ENCODE results near the gene FAM111A. TPM values are rescaled to one million over a fixed set of nuclear protein-coding genes. Genes with fewer than 3 reads are reported as not detected.
A peak's percentile ranks its signal among the peaks of the same experiment; 100 is the strongest.

Gene FAM111A
- total RNA-seq, 2 donors from 2014 or later: 11.4 to 34.2 TPM

DNA sequence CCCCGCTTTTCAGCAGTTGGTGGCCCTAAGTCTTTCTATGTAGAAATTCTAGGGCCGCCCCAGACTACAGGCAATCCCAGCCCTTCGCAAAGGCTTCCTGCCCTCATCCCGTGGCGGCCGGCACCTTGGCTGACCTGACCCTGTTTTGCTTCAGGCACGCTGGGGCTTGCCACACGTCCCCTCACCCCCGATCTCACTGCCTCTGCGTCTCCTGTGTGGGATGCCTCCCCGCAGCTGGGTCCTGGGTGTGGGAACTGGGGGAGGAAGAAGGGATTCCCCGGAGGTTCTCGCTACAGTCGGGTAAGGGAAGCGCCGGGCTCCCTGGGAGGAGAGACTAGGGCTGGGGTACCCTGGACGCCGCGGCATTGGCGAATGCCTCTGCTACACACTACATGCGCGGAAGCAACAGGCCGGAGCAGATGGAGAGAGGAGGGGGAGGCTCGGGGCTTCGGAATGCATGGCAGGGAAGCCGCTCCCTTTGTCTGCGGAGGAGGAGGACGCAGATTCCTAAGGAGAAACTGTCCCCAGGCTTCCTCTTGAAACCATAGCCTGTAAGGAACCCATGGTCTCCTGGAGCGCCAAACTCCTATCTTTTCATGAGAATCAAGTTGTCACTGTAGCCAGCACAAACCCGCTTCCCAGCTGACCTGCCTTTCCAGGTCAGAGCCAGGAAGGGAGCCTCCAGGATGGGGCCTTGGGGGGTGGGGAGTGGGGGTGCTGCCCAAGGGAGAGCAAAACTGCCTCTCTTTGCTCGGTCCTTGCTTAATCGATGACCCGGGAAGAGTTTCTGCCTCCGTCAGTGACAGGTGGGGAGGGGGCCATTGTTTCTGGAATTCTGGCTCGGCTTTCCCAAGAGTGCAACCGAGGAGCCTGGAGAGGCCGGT, 30.7 kb downstream of the FAM111A start:
- peak overlapping the region; percentile 88 for H3K4me3 ChIP-seq (ENCODE audit: low read length)
- no peaks in the 10 kb centered on the region for H3K9me3 Mint-ChIP-seq
- no peak overlapping the region for H3K4me3 Mint-ChIP-seq
- peak overlapping the region; percentile 94 for H3K27ac Mint-ChIP-seq
- H3K27me3 ChIP-seq (ENCODE audit: control insufficient read depth, insufficient read depth, low read length, poor library complexity, severe bottlenecking): no peaks in the 10 kb centered on the region
- no peaks in the 10 kb centered on the region for H3K27me3 Mint-ChIP-seq (ENCODE audit: insufficient read depth)
- peaks cover 7% of the 10 kb centered on the region for H3K36me3 Mint-ChIP-seq (ENCODE audit: low read depth)
- H3K9me3 ChIP-seq (ENCODE audit: control insufficient read depth, low read length): peaks cover 4% of the 10 kb centered on the region
- WGBS, 2 experiments (ENCODE audit: insufficient coverage in 1 of 2, insufficient read length in 1 of 2): 0 to 3% methylated on average over 12 to 37 of the region's 37 CpGs
- peak; percentile 86 for DNase-seq
- peaks cover 12% of the 10 kb centered on the region for H3K36me3 ChIP-seq (ENCODE audit: control insufficient read depth, insufficient read depth, low read length)
- peak overlapping the region; percentile 73 for H3K9ac ChIP-seq (ENCODE audit: extremely low read depth, low read length, poor library complexity, severe bottlenecking)
- peak overlapping the region; percentile 98 for H3K27ac ChIP-seq (ENCODE audit: low read depth, low read length)
- H3K4me1 ChIP-seq (ENCODE audit: control insufficient read depth, insufficient read depth, low read length): peaks cover 5% of the 10 kb centered on the region
- TF ChIP-seq, protein P1, sequence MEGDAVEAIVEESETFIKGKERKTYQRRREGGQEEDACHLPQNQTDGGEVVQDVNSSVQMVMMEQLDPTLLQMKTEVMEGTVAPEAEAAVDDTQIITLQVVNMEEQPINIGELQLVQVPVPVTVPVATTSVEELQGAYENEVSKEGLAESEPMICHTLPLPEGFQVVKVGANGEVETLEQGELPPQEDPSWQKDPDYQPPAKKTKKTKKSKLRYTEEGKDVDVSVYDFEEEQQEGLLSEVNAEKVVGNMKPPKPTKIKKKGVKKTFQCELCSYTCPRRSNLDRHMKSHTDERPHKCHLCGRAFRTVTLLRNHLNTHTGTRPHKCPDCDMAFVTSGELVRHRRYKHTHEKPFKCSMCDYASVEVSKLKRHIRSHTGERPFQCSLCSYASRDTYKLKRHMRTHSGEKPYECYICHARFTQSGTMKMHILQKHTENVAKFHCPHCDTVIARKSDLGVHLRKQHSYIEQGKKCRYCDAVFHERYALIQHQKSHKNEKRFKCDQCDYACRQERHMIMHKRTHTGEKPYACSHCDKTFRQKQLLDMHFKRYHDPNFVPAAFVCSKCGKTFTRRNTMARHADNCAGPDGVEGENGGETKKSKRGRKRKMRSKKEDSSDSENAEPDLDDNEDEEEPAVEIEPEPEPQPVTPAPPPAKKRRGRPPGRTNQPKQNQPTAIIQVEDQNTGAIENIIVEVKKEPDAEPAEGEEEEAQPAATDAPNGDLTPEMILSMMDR (conservative IDR thresholded peaks at IDR 0.05): no peak
- peaks cover 22% of the 10 kb centered on the region for H3K4me1 Mint-ChIP-seq

DNA sequence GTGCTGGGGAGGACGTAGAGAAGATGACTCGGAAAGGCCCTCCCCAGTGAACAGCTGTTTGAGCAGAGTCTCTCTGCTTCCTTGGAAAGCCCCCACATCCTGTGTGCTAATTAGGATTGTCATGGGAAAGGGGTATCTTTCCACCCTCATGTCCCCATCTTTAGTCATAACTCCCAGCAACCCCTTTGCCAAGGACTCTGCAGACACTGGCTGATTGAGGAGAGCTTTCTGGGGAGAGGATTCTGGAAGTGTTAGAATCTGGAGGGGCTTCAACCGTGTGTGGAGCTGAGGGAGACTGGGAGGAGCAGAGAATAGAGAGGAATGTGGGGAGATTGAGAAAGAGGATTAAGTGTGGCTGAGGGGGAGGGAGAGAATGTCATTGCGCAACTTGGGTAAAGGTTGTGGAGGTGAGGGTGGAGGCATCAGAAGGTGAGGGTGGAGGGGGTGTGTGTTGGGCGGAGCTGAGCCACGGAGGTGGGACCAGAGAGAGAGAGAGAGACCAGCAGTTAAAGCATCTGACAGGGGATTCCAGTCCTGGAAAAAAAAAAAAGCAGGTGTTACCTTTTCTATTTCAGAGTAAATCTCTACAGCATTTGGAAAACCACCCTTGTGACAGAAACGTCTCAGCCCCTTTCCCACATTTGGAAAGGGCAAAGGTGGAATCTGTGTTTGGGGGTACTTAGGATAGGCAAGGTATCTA, 31.5 kb downstream of the FAM111A start:
- peak; percentile 89 for DNase-seq
- H3K4me1 Mint-ChIP-seq: peaks cover 22% of the 10 kb centered on the region
- Histone ChIP-seq H3K9me3 (ENCODE audit: control insufficient read depth, low read length) (peaks cover 11% of the 10 kb centered on the region), H3K4me1 (ENCODE audit: control insufficient read depth, insufficient read depth, low read length) (peaks cover 5% of the 10 kb centered on the region), H3K4me3 (ENCODE audit: low read length) (peak overlapping the region; percentile 88), H3K27me3 (ENCODE audit: control insufficient read depth, insufficient read depth, low read length, poor library complexity, severe bottlenecking) (no peaks in the 10 kb centered on the region), H3K27ac (ENCODE audit: low read depth, low read length) (peak overlapping the region; percentile 98), H3K36me3 (ENCODE audit: control insufficient read depth, insufficient read depth, low read length) (peaks cover 15% of the 10 kb centered on the region), H3K9ac (ENCODE audit: extremely low read depth, low read length, poor library complexity, severe bottlenecking) (peak overlapping the region; percentile 73)
- H3K9me3 Mint-ChIP-seq: no peaks in the 10 kb centered on the region
- 8 to 27% methylated on average over 2 to 7 of the region's 7 CpGs for WGBS, 2 experiments (ENCODE audit: insufficient coverage in 1 of 2, insufficient read length in 1 of 2)
- H3K4me3 Mint-ChIP-seq: no peak overlapping the region
- H3K27me3 Mint-ChIP-seq (ENCODE audit: insufficient read depth): no peaks in the 10 kb centered on the region
- peaks cover 9% of the 10 kb centered on the region for H3K36me3 Mint-ChIP-seq (ENCODE audit: low read depth)
- TF ChIP-seq, protein P1 (conservative IDR thresholded peaks at IDR 0.05): no peak
- peak overlapping the region; percentile 94 for H3K27ac Mint-ChIP-seq

DNA sequence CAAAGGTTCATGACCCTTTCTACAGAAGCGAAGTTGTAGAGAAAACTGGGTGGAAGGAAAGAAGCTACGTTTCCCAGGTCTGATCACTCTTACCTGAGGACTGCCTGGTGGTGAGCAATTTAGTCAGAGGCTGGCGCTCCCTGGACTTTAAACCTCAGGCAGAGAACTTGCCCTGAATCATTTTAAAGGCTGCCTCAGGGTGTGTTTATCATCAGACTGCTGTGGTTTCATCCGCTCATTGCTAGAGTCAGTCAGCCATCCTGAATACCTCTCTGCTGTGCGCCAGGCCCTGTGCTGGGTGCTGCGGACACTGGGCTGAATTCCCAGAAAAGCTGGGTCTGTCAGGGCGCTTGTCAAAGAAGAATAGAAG, 32.0 kb downstream of the FAM111A start:
- Mint-ChIP-seq H3K27me3 (ENCODE audit: insufficient read depth) (no peaks in the 10 kb centered on the region), H3K27ac (peak overlapping the region; percentile 94), H3K4me1 (peaks cover 22% of the 10 kb centered on the region), H3K36me3 (ENCODE audit: low read depth) (peaks cover 9% of the 10 kb centered on the region), H3K9me3 (no peaks in the 10 kb centered on the region), H3K4me3 (peak overlapping the region; percentile 7)
- H3K9me3 ChIP-seq (ENCODE audit: control insufficient read depth, low read length): peaks cover 17% of the 10 kb centered on the region
- H3K36me3 ChIP-seq (ENCODE audit: control insufficient read depth, insufficient read depth, low read length): peaks cover 18% of the 10 kb centered on the region
- peak overlapping the region; percentile 98 for H3K27ac ChIP-seq (ENCODE audit: low read depth, low read length)
- peak overlapping the region; percentile 88 for H3K4me3 ChIP-seq (ENCODE audit: low read length)
- no peak for DNase-seq
- no peak overlapping the region for H3K9ac ChIP-seq (ENCODE audit: extremely low read depth, low read length, poor library complexity, severe bottlenecking)
- H3K4me1 ChIP-seq (ENCODE audit: control insufficient read depth, insufficient read depth, low read length): peaks cover 5% of the 10 kb centered on the region
- TF ChIP-seq, protein P1 (conservative IDR thresholded peaks at IDR 0.05): no peak
- H3K27me3 ChIP-seq (ENCODE audit: control insufficient read depth, insufficient read depth, low read length, poor library complexity, severe bottlenecking): no peaks in the 10 kb centered on the region
- WGBS, 2 experiments (ENCODE audit: insufficient coverage in 1 of 2, insufficient read length in 1 of 2): 70 to 89% methylated on average over 5 to 7 of the region's 7 CpGs

Data from endodermal cell (in vitro differentiated cells).